IPS-15b (cell line): ENCODE data around the gene NUP42.

ENCODE experiments used
- H3K27me3 ChIP-seq: one replicate; pipeline ENCODE4 v1.6.1; 2013; ENCODE audit warnings: low read length; ENCODE audit not compliant: control insufficient read depth, insufficient read depth
- H3K36me3 ChIP-seq: one replicate; pipeline ENCODE4 v1.6.1; 2013; ENCODE audit warnings: low read length; ENCODE audit not compliant: control insufficient read depth, insufficient read depth
- H3K4me1 ChIP-seq: one replicate; pipeline ENCODE4 v1.6.1; 2013; ENCODE audit warnings: mild to moderate bottlenecking, low read length; ENCODE audit not compliant: control insufficient read depth, insufficient read depth
- H3K4me3 ChIP-seq: one replicate; pipeline ENCODE4 v1.5.1; 2013; ENCODE audit warnings: low read depth, low read length
- H3K9ac ChIP-seq: one replicate; pipeline ENCODE4 v1.6.1; 2013; ENCODE audit warnings: low read depth, mild to moderate bottlenecking, low read length
- H3K9me3 ChIP-seq: one replicate; pipeline ENCODE4 v1.6.1; 2013; ENCODE audit warnings: mild to moderate bottlenecking, low read length; ENCODE audit not compliant: control insufficient read depth, insufficient read depth

Gene NUP42

DNA sequence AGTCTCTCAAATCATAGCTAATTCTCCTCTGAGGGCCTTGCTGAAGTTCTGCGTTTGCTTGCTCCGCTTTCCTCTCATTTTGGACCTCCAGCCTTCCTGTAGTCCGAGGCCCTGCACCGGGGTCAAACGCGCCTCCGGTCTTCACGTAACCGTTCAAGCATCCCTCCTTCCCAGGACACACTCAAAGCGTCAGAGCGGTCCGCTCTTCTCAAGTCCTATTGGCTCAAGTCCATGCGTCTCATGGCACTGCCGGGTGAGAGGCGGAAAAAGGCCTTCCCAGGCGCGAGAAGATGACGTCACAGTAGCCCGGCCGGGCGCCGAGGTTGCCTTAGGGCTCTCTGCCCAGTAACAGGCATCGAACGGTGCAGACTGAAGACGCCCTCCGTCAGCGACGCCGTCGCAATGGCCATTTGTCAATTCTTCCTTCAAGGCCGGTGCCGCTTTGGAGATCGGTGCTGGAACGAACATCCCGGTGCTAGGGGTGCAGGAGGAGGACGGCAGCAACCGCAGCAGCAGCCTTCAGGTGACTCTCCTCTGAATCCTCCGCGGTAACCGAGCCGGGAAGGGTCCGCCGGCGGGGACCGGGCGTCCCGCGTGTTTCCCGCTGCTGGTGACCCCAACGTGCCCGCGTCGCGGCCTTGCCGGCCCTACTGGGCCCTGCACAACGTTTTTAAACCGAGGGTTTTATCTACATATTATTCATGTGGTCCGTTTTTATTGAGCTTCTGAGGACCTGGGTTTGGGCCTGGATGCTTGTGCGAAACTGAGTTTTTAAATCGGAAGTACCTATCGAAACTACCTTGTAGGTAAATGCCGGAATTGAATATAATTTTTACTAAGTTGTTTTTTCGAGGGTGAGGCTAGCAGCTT is at the start of gene NUP42:
Gene NUP42 (plus strand): TSS at position 365 of the 870 bp plus-strand sequence. CDS start 38 bp downstream, at position 403.
- Histone ChIP-seq H3K27me3 (no peaks in the 10 kb centered on the region), H3K9me3 (no peaks in the 10 kb centered on the region), H3K4me1 (no peaks in the 10 kb centered on the region), H3K4me3 (peak within 1 kb of the TSS; percentile 98), H3K36me3 (no peaks in the 10 kb centered on the region), H3K9ac (peak within 1 kb of the TSS; percentile 92)

DNA sequence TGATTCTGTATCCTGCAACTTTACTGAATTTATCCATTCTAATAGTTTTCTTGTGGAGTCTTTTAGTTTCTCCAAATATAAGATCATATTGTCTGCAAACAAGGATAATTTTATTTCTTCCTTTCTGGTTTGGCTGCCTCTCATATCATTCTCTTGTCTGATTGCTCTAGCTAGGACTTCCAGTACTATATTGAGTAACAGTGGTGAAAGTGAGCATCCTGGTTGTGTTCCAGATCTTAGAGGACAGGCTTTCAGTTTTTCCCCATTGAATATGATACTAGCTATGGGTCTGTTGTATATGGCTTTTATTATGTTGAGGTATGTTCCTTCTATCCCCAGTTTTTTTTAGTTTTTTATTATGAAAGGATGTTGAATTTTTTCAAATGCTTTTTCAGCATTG is 48.1 kb upstream of the NUP42 start:
- H3K4me3 ChIP-seq: no peak overlapping the region
- H3K27me3 ChIP-seq: no peaks in the 10 kb centered on the region
- H3K9ac ChIP-seq: no peak overlapping the region
- H3K9me3 ChIP-seq: no peaks in the 10 kb centered on the region
- H3K4me1 ChIP-seq: no peaks in the 10 kb centered on the region
- no peaks in the 10 kb centered on the region for H3K36me3 ChIP-seq

- Histone ChIP-seq H3K9me3 (no peaks in the 10 kb centered on the region), H3K4me1 (no peaks in the 10 kb centered on the region), H3K9ac (no peak overlapping the region), H3K4me3 (no peak overlapping the region), H3K27me3 (no peaks in the 10 kb centered on the region), H3K36me3 (no peaks in the 10 kb centered on the region)
Measured at GRCh38 chr7:23135755-23136154, 46.1 kb upstream of the NUP42 start.

- Histone ChIP-seq H3K9me3 (no peaks in the 10 kb centered on the region), H3K4me3 (no peak overlapping the region), H3K4me1 (no peaks in the 10 kb centered on the region), H3K9ac (no peak overlapping the region), H3K27me3 (no peaks in the 10 kb centered on the region), H3K36me3 (peaks cover 4% of the 10 kb centered on the region)
Measured at GRCh38 chr7:23136216-23136615, 45.6 kb upstream of the NUP42 start.

DNA sequence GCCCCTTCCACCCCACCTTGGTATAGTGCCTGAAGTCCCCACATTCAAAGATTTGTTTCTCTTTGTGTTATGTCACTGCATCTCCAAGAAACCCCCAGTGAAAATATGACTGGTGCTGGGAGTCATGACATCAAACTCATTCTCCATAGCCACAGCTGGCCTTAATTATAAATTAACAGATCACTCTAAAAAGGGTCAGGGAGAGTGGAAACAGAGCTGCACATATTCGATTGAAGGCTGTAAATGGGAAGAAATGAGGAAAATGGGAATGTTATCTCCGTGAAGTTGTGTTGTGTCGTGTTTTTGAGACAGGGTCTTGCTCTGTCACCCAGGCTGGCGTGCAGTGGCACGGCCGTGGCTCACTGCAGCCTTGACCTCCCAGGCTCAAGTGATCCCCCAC is 24.2 kb upstream of the NUP42 start:
- H3K27me3 ChIP-seq: no peaks in the 10 kb centered on the region
- no peak overlapping the region for H3K4me3 ChIP-seq
- H3K9ac ChIP-seq: no peak overlapping the region
- no peaks in the 10 kb centered on the region for H3K4me1 ChIP-seq
- H3K36me3 ChIP-seq: no peaks in the 10 kb centered on the region
- H3K9me3 ChIP-seq: no peaks in the 10 kb centered on the region

DNA sequence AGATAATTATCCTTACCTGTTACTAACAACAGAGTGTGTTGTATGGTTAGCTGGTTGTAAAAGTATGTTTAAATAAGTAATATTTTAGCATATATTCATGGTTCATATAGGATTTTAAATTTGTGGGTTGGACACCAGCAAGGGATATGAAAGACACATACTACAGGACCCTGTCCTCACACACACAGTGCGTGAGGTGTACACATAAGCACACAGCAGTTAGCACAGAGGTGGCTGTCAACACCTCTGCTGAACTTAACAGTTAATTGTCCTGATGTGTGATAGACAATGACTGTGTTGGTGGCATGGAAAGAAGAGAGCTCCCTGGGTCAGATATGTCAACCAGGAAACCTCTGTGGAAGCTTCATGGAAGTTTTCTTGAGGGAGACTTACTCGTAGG is 23.3 kb upstream of the NUP42 start:
- Histone ChIP-seq H3K27me3 (no peaks in the 10 kb centered on the region), H3K9ac (no peak overlapping the region), H3K4me3 (no peak overlapping the region), H3K4me1 (no peaks in the 10 kb centered on the region), H3K9me3 (no peaks in the 10 kb centered on the region), H3K36me3 (no peaks in the 10 kb centered on the region)

- Histone ChIP-seq H3K4me3 (no peak overlapping the region), H3K9ac (no peak overlapping the region), H3K36me3 (no peaks in the 10 kb centered on the region), H3K9me3 (no peaks in the 10 kb centered on the region), H3K27me3 (no peaks in the 10 kb centered on the region), H3K4me1 (no peaks in the 10 kb centered on the region)
Measured at GRCh38 chr7:23161482-23161881, 20.4 kb upstream of the NUP42 start.

DNA sequence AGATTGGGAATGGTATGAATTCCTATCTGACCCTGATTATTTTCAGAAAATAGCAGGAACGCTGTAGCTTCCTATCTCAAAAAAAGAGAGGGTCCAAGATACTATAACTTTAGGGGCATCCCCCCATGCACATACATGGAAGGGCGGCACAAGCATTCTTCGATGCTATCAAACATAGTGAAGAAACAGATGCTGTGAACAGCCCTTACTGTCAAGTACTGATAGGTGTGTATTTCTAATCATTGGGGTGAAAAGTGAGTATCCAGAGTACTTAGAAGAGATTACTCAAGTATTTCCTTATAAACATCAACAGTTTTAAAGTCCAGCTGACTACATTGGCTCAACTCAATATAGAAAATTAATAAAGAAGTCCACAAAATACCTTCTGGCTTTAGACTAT is 17.0 kb upstream of the NUP42 start:
- Histone ChIP-seq H3K27me3 (no peaks in the 10 kb centered on the region), H3K4me1 (no peaks in the 10 kb centered on the region), H3K9ac (no peak overlapping the region), H3K9me3 (no peaks in the 10 kb centered on the region), H3K36me3 (no peaks in the 10 kb centered on the region), H3K4me3 (no peak overlapping the region)

DNA sequence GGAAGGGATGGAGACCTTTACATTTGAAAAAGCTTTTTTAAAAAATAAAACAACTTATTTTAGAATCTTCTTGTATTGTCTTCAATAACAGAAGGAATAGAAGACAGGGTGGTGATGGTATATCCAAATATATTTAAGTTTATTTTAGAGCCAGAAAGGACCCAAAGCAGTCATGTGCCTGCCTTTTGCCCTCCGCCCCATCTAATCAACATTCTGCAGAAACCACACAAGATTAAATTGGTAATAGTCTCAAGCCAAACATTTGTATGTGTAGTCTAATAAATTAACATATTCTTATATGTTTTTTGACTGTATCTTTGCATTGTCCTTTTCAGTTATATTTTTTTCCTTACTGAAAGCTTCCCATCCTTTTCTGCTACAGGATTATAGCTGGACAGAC is 16.5 kb upstream of the NUP42 start:
- no peak overlapping the region for H3K4me3 ChIP-seq
- H3K9me3 ChIP-seq: no peaks in the 10 kb centered on the region
- H3K9ac ChIP-seq: no peak overlapping the region
- H3K27me3 ChIP-seq: no peaks in the 10 kb centered on the region
- no peaks in the 10 kb centered on the region for H3K36me3 ChIP-seq
- no peaks in the 10 kb centered on the region for H3K4me1 ChIP-seq

GRCh38 chr7:23167691-23168090 is 14.2 kb upstream of the NUP42 start:
- Histone ChIP-seq H3K4me1 (no peaks in the 10 kb centered on the region), H3K27me3 (no peaks in the 10 kb centered on the region), H3K36me3 (no peaks in the 10 kb centered on the region), H3K9me3 (no peaks in the 10 kb centered on the region), H3K4me3 (no peak overlapping the region), H3K9ac (no peak overlapping the region)

DNA sequence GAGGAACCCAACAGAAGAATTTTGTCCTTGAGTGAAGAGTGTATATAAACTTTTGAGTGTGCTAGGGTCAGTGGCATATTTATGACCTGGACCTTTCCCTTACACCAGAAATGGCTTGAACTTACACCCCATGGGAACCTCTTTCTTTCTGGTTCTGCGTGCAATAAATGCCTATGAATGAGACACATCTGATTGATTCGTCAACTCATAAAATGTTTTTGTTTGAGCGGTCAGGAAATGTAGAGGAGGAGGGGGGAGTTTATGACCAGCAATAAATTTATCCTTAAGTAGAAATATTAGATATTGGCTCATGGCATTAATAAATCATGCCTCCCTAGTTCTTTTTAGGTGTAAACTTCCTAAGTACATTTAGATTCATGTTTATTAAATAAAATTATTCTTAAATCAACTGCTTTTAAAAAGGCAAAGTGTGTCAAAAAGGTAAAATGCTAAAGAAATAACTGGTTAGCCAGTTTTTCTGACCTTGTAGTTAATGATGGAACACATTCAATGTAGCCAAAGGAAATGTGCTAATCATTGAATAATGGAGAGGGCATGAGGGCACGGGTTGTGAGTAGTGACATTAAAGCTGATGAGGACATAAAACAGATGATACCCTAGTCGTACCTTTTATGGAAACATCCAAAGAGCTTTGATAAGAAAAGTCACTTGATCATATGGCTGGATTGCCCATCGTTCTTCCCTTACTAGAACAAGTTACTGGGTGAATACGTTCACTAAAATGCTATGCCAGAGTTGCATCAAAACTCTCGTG is 13.6 kb upstream of the NUP42 start:
- Histone ChIP-seq H3K4me1 (no peaks in the 10 kb centered on the region), H3K9ac (no peak overlapping the region), H3K36me3 (no peaks in the 10 kb centered on the region), H3K4me3 (no peak overlapping the region), H3K27me3 (no peaks in the 10 kb centered on the region), H3K9me3 (no peaks in the 10 kb centered on the region)

- H3K9ac ChIP-seq: no peak overlapping the region
- no peaks in the 10 kb centered on the region for H3K9me3 ChIP-seq
- no peaks in the 10 kb centered on the region for H3K36me3 ChIP-seq
- H3K4me1 ChIP-seq: no peaks in the 10 kb centered on the region
- no peak overlapping the region for H3K4me3 ChIP-seq
- no peaks in the 10 kb centered on the region for H3K27me3 ChIP-seq
Measured at GRCh38 chr7:23175938-23176337, 5.9 kb upstream of the NUP42 start.
